Kidney epithelial cell (primary cell): ENCODE measurements around the gene MRPL18. TPM values are rescaled to one million over a fixed set of nuclear protein-coding genes. Genes with fewer than 3 reads are reported as not detected.

Source experiments
- DNase-seq: peaks from one replicate; pipeline ENCODE4 v3.0.0-alpha.2; 2010; ENCODE audit warnings: low read depth
- H3K27me3 ChIP-seq: 2 replicates; pipeline ENCODE4 v1.6.0; 2011; ENCODE audit warnings: low read length; ENCODE audit not compliant: control insufficient read depth, insufficient read depth
- H3K36me3 ChIP-seq: 2 replicates; pipeline ENCODE4 v1.5.1; 2011; ENCODE audit warnings: low read length; ENCODE audit not compliant: control insufficient read depth, insufficient read depth
- H3K4me3 ChIP-seq: 2 replicates; pipeline ENCODE4 v1.5.1; 2011; ENCODE audit warnings: low read depth, mild to moderate bottlenecking, control low read depth, low read length
- CTCF ChIP-seq: IDR thresholded peaks from 2 replicates; pipeline ENCODE4 v1.5.1; 2011; ENCODE audit warnings: mild to moderate bottlenecking, moderate library complexity, low read length, control low read depth, inconsistent platforms; ENCODE audit not compliant: insufficient read depth, poor library complexity, severe bottlenecking
- total RNA-seq: library from RNA; depleted of rRNA; stranded (reverse); fragments of >200 nt; gene quantifications from 2 replicates; pipeline ENCODE4 v1.2.3, GENCODE V29; 2015

Gene MRPL18
- total RNA-seq, 1 donor from 2014 or later, result 82.7 TPM

DNA sequence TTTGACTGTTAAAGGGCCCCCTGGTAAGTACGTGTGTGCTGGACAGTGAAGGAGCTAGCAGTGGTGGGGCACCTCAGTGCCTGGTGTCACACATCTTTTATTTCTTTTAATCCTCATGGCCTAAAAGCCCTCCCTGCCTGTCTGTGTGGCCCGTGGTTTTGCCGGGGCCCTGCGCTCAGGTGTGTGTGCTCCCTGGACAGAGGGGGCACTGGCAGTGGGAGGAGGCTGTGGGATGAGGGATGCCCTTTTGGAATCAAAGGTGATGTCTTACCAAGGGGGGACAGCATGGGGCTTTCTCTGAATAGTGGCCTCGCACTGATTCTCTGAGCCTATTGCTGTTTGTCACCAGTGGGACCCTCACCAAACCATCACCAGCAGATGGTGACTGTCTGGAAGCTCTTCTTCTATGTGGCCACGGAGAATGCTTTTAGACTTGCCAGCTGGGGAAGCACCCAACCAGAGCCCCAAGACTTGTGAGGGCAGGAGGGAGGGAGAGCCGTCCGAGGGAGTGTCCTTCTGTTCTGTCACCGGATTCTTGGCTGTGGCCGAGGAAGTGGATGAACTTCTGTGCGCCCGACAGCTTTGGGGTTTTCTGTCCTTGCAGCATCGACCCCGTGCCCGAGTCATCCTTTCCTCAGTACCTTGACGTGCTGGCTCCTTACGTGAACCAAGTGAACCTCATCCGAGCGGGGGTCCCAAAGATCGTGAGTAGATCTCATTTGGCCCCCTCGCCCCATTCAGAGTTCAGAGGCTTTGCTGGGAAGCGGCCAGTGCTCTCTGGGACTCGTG is 27.9 kb downstream of the MRPL18 start:
- DNase-seq, result no peak
- no peak for TF ChIP-seq CTCF
- Histone ChIP-seq H3K36me3 (no peaks in the 10 kb centered on the region), H3K4me3 (no peak overlapping the region), H3K27me3 (peaks cover 7% of the 10 kb centered on the region)

DNA sequence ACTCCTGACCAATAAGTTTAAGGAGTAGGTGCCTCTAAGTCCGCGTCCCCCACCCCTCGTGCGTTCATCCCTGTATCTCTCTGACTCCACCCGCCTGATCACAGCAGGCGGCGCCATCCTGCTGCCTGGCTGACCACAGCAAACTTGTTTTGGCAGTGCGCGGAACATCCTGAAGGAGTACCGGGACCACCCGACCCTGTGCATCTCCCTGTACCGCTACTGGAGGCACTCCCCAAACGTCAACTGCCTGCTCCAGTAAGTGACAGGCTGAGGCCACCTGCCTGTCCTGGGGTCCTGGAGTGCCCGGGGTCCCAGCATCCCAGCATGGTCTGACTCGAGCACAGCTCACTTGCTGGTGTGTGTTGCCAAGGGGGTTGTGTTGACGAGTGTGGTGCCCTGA is 28.8 kb downstream of the MRPL18 start:
- Histone ChIP-seq H3K4me3 (no peak overlapping the region), H3K27me3 (peaks cover 7% of the 10 kb centered on the region), H3K36me3 (no peaks in the 10 kb centered on the region)
- DNase-seq, result no peak
- no peak for TF ChIP-seq CTCF

GRCh38 chr6:159819932-159820640 is 29.8 kb downstream of the MRPL18 start:
- DNase-seq, result no peak

DNA sequence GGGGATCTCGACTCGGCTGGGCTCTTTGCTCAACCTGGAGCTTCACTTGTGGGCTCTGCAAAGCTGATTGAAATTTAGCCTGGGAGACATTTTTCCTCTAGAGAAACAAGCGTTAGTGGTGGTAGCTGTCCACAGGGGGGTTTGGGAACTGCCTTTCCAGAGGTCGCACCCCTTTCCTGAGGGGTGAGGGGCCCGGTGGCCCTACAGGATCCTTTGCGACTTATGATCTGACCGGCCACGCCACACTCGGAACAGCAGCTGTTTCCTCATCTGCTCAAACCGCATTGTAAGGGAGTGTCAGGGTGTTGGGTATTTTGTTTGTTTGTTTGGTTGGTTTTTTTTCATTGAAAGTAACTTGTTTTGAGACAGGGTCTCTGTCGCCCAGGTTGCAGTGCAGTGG is 30.9 kb downstream of the MRPL18 start:
- TF ChIP-seq CTCF, result no peak
- DNase-seq, result no peak
- no peak overlapping the region for H3K4me3 ChIP-seq
- no peaks in the 10 kb centered on the region for H3K36me3 ChIP-seq
- peaks cover 7% of the 10 kb centered on the region for H3K27me3 ChIP-seq

More at GRCh38 chr6:159819932-159820640, 29.8 kb downstream of the MRPL18 start:
- peaks cover 7% of the 10 kb centered on the region for H3K27me3 ChIP-seq
- no peaks in the 10 kb centered on the region for H3K36me3 ChIP-seq
- no peak overlapping the region for H3K4me3 ChIP-seq
- TF ChIP-seq CTCF, result no peak

DNA sequence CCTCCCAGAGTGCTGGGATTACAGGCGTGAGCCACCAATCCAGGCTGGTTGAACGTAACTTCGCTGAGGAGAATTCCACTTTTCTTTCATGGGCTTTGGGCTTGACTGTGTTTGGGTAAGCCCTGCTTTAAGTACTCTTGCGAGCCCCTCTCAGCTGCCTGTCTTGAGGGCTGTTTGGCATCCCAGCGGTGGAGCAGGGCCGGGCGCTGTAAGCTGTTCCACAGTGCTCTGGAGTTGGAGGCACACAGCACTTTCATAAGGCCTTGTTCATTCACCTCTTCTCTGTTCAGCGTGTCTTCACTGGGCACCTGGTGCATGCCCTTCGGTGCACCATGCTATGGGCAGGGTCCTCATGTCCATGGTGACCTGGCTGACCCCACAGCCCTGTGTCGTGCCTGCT is 31.5 kb downstream of the MRPL18 start:
- Histone ChIP-seq H3K36me3 (no peaks in the 10 kb centered on the region), H3K27me3 (peaks cover 7% of the 10 kb centered on the region), H3K4me3 (no peak overlapping the region)
- no peak for DNase-seq
- TF ChIP-seq CTCF, result no peak
